AG09319 (cell line): ENCODE results near the gene MLLT1.
"Not testable (repeated sequence)": the region's sequence is repeated elsewhere in the genome, so short reads cannot be mapped to it uniquely, and the experiment has no call there.

Source experiments
- DNase-seq: peaks from one replicate; pipeline ENCODE4 v3.0.0-alpha.2; 2010; ENCODE audit warnings: low read depth; ENCODE audit errors: extremely low read depth
- CTCF ChIP-seq: IDR thresholded peaks from 2 replicates; pipeline ENCODE4 v1.5.1; 2011; ENCODE audit warnings: low read depth, mild to moderate bottlenecking, inconsistent platforms, low read length, moderate library complexity

The MLLT1 gene, protein sequence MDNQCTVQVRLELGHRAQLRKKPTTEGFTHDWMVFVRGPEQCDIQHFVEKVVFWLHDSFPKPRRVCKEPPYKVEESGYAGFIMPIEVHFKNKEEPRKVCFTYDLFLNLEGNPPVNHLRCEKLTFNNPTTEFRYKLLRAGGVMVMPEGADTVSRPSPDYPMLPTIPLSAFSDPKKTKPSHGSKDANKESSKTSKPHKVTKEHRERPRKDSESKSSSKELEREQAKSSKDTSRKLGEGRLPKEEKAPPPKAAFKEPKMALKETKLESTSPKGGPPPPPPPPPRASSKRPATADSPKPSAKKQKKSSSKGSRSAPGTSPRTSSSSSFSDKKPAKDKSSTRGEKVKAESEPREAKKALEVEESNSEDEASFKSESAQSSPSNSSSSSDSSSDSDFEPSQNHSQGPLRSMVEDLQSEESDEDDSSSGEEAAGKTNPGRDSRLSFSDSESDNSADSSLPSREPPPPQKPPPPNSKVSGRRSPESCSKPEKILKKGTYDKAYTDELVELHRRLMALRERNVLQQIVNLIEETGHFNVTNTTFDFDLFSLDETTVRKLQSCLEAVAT

DNA sequence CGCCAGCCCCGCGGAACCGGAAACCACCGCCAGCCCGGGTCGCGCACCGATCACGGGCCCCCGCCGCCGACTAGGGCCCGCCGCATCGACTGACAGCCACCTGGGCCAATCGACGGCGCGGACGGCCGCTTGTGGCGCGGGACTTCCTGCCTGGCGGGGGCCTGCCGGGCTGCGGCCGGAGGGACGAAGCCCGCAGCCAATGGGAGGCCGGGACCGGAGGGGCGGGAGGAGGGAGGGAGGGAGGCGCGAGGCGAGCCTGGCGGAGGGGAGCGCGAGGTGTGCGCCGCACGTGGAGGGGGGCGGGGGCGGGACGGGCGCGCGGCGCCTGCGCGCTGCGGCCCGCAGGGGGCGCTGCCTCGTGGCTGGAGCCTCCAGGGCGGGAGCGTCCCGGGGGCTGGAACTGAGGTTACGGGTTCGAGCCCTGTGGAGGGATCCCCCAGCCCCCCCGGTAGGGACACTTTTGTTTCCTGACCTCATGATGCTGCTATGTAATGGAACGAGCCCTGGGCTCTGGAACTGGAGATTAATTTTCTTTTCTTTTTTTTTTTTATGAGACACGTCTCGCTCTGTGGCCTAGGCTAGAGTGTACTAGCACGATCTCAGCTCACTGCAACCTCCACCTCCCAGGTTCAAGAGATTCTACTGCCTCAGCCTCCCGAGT lies at the start of gene MLLT1:
Gene MLLT1 (minus strand): TSS at position 45 of the 661 bp plus-strand sequence. CDS start 191 bp downstream, outside the sequence.
- DNase-seq = peak; percentile 96
- peak; percentile 49 for TF ChIP-seq CTCF

DNA sequence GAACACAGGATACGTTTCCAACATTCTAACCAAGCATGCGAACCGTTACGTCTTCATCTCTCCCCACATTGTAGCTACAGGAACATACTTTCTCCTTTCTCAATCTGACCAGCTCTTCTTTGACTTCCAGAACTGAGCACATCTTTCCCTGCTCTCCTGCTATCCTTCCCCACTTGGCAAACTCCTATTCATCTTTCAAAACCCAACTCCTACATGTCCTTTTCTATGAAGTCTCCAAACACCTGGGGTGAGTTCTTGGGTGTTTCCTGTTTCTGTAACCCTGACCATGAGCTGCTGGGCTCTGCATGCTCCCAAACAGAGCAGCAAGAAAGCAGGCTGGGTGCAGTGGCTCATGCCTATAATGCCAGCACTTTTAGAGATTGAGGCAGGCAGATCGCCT lies 47.0 kb upstream of the MLLT1 start:
- DNase-seq = no peak
- TF ChIP-seq CTCF = no peak

DNA sequence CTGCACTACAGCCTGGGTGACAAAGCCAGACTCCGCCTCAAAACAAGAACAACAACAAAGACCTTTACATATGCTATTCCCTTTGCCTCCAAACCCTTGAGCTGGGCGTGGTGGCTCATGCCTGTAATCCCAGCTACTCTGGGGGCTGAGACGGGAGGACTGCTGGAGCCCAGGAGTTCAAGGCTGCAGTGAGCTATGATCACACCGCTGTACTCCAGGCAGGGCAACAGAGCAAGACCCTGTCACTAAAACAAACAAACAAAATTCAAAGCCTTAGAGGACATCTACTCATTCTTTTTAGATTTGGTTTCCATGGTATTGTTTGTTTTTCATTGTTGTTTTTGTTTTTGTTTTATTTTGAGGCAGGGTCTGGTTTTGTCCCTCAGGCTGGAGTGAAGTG lies 45.8 kb upstream of the MLLT1 start:
- no peak for TF ChIP-seq CTCF
- DNase-seq = no peak

- no peak for TF ChIP-seq CTCF
- no peak for DNase-seq
These were observed 45.0 kb upstream of the MLLT1 start for GRCh38 chr19:6324757-6325156.

DNA sequence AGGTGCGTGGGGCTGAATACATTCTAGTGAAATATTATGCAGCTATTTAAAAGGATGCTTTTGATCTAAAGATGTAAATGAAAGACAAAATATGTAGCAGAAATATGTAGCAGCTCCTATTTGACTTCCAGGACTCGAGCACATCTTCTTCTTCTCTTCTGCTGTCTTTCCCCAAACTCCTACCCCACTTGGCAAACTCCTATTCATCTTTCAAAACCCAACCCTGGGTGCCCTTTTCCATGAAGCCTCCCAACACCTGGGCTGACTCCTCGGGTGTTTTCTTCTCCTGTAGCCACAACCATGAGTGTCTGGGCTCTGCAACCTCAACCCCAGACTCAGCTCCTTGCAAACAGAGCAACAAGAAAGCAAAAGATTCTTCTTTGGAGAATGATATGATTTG lies 42.5 kb upstream of the MLLT1 start:
- no peak for TF ChIP-seq CTCF
- DNase-seq = no peak

GRCh38 chr19:6319376-6319775 lies 39.6 kb upstream of the MLLT1 start:
- DNase-seq = no peak
- TF ChIP-seq CTCF = no peak

DNA sequence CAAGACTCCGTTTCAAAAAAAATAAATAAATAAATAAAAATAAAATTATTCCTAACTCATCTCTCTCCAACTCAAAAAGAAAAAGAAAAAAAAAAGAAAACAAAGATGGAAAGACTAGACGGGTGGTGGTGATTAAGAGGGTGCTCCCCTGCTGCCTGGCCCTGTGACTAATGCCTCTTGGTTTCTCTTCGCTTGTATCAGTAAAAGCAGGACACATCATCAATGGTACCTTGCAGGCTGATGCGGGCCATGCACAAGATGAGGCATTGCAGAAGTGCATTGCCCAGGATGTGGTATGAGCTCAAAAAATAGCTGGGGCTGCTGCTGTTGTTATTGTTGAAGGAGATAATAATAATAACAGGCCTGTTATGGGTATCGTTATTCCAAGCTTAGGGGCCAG lies 39.0 kb upstream of the MLLT1 start:
- TF ChIP-seq CTCF = no peak
- no peak for DNase-seq

DNA sequence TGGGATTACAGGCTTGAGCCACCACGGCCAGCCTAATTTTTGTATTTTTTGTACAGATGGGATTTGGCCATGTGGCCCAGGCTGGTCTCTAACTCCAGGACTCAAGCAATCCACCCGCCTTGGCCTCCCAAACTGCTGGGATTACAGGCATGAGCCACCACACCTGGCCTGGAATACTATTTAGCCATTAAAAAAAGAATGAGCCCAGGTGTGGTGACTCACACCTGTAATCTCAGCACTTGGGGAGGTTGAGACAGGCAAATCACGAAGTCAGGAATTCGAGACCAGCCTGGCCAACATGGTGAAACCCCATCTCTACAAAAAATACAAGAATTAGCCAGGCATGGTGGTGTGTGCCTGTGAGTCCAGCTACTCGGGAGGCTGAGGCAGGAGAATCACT lies 35.9 kb upstream of the MLLT1 start:
- DNase-seq = not testable (repeated sequence)
